Sigmoid colon (tissue), 7 donors: Measurements from ENCODE around the gene TUBB6. TPM values are rescaled to one million over a fixed set of nuclear protein-coding genes. Genes with fewer than 3 reads are reported as not detected.

Experiments used
- DNase-seq: peaks from one replicate; pipeline ENCODE4 v3.0.0-alpha.2; 2019
- H3K27ac ChIP-seq, 4 donors: fragments of 200-600 bp; sonication (generic); one replicate each; pipeline ENCODE4 v1.5.1; 2016 to 2019; ENCODE audit warnings: mild to moderate bottlenecking in 1 of 4
- H3K27me3 ChIP-seq, 3 donors: fragments of 200-600 bp; sonication (generic); one replicate each; pipeline ENCODE4 v1.5.1; 2019; ENCODE audit warnings: mild to moderate bottlenecking in 1 of 3
- H3K36me3 ChIP-seq, 4 donors: fragments of 200-600 bp; sonication (generic); one replicate each; pipeline ENCODE4 v1.5.1; 2016 to 2019
- H3K4me1 ChIP-seq, 4 donors: fragments of 200-600 bp; sonication (generic); one replicate each; pipeline ENCODE4 v1.5.1; 2017 to 2019
- H3K4me3 ChIP-seq, 4 donors: fragments of 200-600 bp; sonication (generic); one replicate each; pipeline ENCODE4 v1.5.1; 2017 to 2019; ENCODE audit warnings: mild to moderate bottlenecking in 2 of 4, moderate library complexity in 1 of 4
- H3K9me3 ChIP-seq, 4 donors: fragments of 200-600 bp in 3 of 4; sonication (generic) in 3 of 4; one replicate each; pipeline versions ENCODE4 v1.5.1 to v1.6.1; 2013 to 2019
- CTCF ChIP-seq, 4 experiments: fragments of 450-650 bp in 3 of 4; fragments of 200-600 bp in 1 of 4; IDR thresholded peaks; one replicate each; pipeline ENCODE4 v1.5.1; 2016 to 2019; ENCODE audit warnings: antibody characterized with exemption in 4 of 4, mild to moderate bottlenecking in 3 of 4, moderate library complexity in 2 of 4
- EP300 ChIP-seq, 4 donors: sonication (generic); formaldehyde crosslinking; IDR thresholded peaks; one replicate each; pipeline ENCODE4 v1.6.1; 2017; ENCODE audit warnings: antibody characterized with exemption in 4 of 4
- POLR2A ChIP-seq, 2 donors: fragments of 450-650 bp; IDR thresholded peaks; one replicate each; pipeline ENCODE4 v1.6.1; 2016; ENCODE audit warnings: antibody characterized with exemption in 2 of 2, mild to moderate bottlenecking in 2 of 2, moderate library complexity in 2 of 2
- POLR2AphosphoS5 ChIP-seq, 4 donors: sonication (generic); formaldehyde crosslinking; IDR thresholded peaks; one replicate each; pipeline ENCODE4 v1.6.1; 2017; ENCODE audit warnings: antibody characterized with exemption in 4 of 4
- WGBS, 2 donors: extraction: QIAGEN DNeasy Blood & Tissue Kit; methylation state at CpG; one replicate each; pipeline ENCODE4 v1.1.7; 2013; 5-methylcytosine and 5-hydroxymethylcytosine counted together
- intact Hi-C: fragments of 100-400 bp; cut with DNase I; formaldehyde crosslinking; loops from one replicate; pipeline ENCODE4 v1.15.1; 2023
- polyA plus RNA-seq, 3 donors: library from polyadenylated mRNA; stranded (reverse); fragments of 200-250 nt; gene quantifications; one replicate each; pipeline ENCODE4 v1.2.3, GENCODE V29; 2013
- total RNA-seq, 4 donors: library from RNA; depleted of rRNA; stranded (reverse); fragments of >200 nt; gene quantifications; one replicate each; pipeline ENCODE4 v1.1.0, GENCODE V29; 2016
- donor health status: healthy with polysubstance abuse.
- donor health status: Bipolar disorder and iron deficiency.
- donor health status: healthy.

Gene TUBB6
- total and polyA plus RNA-seq, 7 donors, result 19.2 to 445 (median 298) TPM

- peak; percentile 53 for DNase-seq
- TF ChIP-seq POLR2AphosphoS5 (IDR thresholded peaks at IDR 0.05), result peak in 1 of 4 donors; percentile 0
- TF ChIP-seq CTCF (IDR thresholded peaks at IDR 0.05), result peak in 1 of 4 experiments; percentile 8
- TF ChIP-seq EP300 (IDR thresholded peaks at IDR 0.05), result no peak
- TF ChIP-seq POLR2A (IDR thresholded peaks at IDR 0.05), result no peak
- Histone ChIP-seq H3K9me3 (no peaks in the 10 kb centered on the region), H3K36me3 (peaks cover 29 to 67% (median 39%) of the 10 kb centered on the region in 4 donors), H3K27me3 (no peaks in the 10 kb centered on the region), H3K4me3 (no peak overlapping the region), H3K27ac (peak overlapping the region; percentile 18 to 71 (median 60)), H3K4me1 (peaks cover 0 to 18% (median 14%) of the 10 kb centered on the region in 4 donors)
- 86 to 96% methylated on average over 4 of the region's 4 CpGs for WGBS, 2 donors
- intact Hi-C loops, result no loop called here
Measured at GRCh38 chr18:12328179-12328823, 20.3 kb downstream of the TUBB6 start.

GRCh38 chr18:12329125-12329698 lies 21.2 kb downstream of the TUBB6 start:
- Histone ChIP-seq H3K27ac (peak overlapping the region in 1 of 4 donors; percentile 71), H3K4me1 (peaks cover 0 to 25% (median 20%) of the 10 kb centered on the region in 4 donors), H3K9me3 (no peaks in the 10 kb centered on the region), H3K36me3 (peaks cover 29 to 67% (median 35%) of the 10 kb centered on the region in 4 donors), H3K4me3 (no peak overlapping the region), H3K27me3 (no peaks in the 10 kb centered on the region)
- intact Hi-C loops, result no loop called here
- WGBS, 2 donors, result 93 to 96% methylated on average over 11 of the region's 11 CpGs
- no peak for TF ChIP-seq EP300 (IDR thresholded peaks at IDR 0.05)
- no peak for TF ChIP-seq POLR2AphosphoS5 (IDR thresholded peaks at IDR 0.05)
- no peak for TF ChIP-seq CTCF (IDR thresholded peaks at IDR 0.05)
- TF ChIP-seq POLR2A (IDR thresholded peaks at IDR 0.05), result no peak
- DNase-seq, result peak; percentile 55

GRCh38 chr18:12330766-12331165 lies 22.7 kb downstream of the TUBB6 start:
- H3K4me3 ChIP-seq, result no peak overlapping the region
- peaks cover 0 to 41% (median 36%) of the 10 kb centered on the region in 4 donors for H3K4me1 ChIP-seq
- TF ChIP-seq POLR2A (IDR thresholded peaks at IDR 0.05) (no peak), POLR2AphosphoS5 (IDR thresholded peaks at IDR 0.05) (peak in 1 of 4 donors; percentile 12)
- intact Hi-C loops, result no loop called here
- H3K9me3 ChIP-seq, result no peaks in the 10 kb centered on the region
- H3K27ac ChIP-seq, result no peak overlapping the region
- H3K36me3 ChIP-seq, result peaks cover 14 to 62% (median 21%) of the 10 kb centered on the region in 4 donors
- DNase-seq, result no peak
- 92 to 96% methylated on average over 4 of the region's 4 CpGs for WGBS, 2 donors
- no peaks in the 10 kb centered on the region for H3K27me3 ChIP-seq

- intact Hi-C loops, result no loop called here
Measured at GRCh38 chr18:12333506-12334290, 25.7 kb downstream of the TUBB6 start.

More at GRCh38 chr18:12333506-12334290, 25.7 kb downstream of the TUBB6 start:
- peak; percentile 55 for DNase-seq
- 87 to 92% methylated on average over 10 of the region's 10 CpGs for WGBS, 2 donors
- H3K27me3 ChIP-seq, result no peaks in the 10 kb centered on the region
- TF ChIP-seq CTCF (IDR thresholded peaks at IDR 0.05) (no peak), POLR2A (IDR thresholded peaks at IDR 0.05) (no peak), POLR2AphosphoS5 (IDR thresholded peaks at IDR 0.05) (no peak), EP300 (IDR thresholded peaks at IDR 0.05) (no peak)
- H3K9me3 ChIP-seq, result no peaks in the 10 kb centered on the region
- peaks cover 0 to 36% (median 30%) of the 10 kb centered on the region in 4 donors for H3K4me1 ChIP-seq
- no peak overlapping the region for H3K4me3 ChIP-seq
- H3K27ac ChIP-seq, result peak overlapping the region in 3 of 4 donors; percentile 22 to 71 (median 55)
- H3K36me3 ChIP-seq, result peaks cover 8 to 66% (median 20%) of the 10 kb centered on the region in 4 donors
